Stimulated activated CD8-positive, alpha-beta memory T cell treated with anti-CD3 and anti-CD28 coated beads, Interleukin-15, amount 100 ng/mL, for 4 hours (primary cell): ENCODE results near the gene NKAIN4.

ENCODE experiments used
- DNase-seq, 2 donors: peaks; one replicate each; pipeline ENCODE4 v3.0.0-alpha.2; 2020; ENCODE audit warnings: low read depth in 2 of 2

The NKAIN4 gene

GRCh38 chr20:63288581-63289251 lies 34.5 kb upstream of the NKAIN4 start:
- no peak for DNase-seq

DNA sequence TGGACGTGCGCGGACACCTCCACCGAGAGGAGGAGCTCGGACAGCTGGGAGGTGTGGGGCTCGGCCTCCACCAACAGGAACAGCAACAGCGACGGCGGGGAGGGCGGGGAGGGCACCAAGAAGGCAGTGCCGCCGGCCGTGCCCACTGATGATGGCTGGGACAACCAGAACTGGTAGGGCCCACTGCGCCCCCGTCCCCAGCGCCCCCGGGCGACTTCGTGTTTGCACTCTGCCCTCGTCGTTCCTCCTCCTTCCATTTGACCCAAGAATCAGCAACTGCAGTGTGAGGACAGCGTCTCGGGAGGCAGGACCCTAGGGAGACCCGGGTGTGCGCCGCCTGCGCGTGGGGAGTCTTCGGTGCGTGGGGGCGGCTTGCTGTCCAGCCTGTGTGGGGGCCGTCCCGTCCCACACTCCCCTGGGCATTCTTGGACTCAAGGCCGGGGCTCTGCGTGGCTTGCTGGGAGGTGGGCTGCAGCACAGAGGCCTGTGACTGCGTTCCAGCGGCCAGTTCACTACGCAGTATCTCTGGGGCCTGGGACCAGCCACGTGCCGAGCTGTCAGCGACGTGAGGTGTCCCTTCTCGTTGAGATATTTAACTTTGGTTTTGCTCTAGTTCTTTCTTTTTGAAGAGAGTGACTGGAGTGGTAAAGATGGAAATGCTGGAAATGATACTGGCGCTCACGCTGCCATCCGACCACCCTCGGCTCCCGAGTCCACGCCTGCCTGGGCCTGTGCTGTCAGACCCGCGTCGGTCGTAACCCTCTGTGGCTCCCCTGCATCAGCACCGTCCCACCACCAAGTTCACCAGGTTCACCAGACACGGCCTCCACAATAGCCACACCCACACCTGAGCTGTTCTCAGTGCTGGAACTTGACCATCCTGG lies 33.7 kb upstream of the NKAIN4 start:
- no peak for DNase-seq

DNA sequence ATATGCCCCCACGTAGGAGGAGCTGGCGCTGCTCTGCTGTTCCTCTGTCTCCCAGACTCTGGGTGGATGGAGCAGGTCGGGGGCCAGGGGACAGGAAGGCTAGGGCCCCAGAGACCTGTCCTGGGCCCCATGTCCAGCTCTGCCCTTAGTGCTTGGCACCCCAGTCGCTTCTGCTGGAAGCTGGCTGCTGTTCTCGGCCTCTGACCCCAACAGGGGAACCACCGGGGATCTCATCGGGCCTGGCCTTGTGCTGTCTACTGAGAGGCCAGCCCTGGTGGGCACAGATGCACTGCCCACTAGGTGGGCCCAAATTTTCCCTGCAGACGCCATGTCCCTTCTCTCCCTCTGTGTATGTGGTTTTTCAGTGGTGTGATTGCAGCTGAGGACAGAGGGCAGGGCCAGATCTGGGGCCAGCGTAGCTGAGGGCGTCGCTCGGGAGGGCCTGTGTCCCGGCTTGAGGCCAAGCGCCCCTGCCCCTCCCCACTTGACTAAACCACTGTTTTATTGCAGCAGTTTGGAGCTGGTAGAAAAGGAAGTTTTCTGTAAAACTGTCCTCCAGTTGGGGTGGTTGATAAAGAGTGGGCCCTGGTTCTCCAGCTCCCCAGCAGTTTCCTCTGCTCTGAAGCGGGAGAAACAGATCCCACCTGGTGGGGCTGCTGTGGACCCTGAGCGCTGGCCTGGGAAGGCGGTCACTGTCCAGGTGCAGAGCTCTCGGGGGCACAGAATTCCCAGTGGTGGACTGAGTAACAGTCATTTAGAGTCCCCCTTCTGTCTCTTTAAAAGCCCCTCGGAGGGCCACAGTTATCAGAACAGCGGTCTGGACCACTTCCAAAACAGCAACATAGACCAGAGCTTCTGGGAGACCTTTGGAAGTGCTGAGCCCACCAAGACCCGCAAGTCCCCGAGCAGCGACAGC lies 32.8 kb upstream of the NKAIN4 start:
- DNase-seq: no peak

DNA sequence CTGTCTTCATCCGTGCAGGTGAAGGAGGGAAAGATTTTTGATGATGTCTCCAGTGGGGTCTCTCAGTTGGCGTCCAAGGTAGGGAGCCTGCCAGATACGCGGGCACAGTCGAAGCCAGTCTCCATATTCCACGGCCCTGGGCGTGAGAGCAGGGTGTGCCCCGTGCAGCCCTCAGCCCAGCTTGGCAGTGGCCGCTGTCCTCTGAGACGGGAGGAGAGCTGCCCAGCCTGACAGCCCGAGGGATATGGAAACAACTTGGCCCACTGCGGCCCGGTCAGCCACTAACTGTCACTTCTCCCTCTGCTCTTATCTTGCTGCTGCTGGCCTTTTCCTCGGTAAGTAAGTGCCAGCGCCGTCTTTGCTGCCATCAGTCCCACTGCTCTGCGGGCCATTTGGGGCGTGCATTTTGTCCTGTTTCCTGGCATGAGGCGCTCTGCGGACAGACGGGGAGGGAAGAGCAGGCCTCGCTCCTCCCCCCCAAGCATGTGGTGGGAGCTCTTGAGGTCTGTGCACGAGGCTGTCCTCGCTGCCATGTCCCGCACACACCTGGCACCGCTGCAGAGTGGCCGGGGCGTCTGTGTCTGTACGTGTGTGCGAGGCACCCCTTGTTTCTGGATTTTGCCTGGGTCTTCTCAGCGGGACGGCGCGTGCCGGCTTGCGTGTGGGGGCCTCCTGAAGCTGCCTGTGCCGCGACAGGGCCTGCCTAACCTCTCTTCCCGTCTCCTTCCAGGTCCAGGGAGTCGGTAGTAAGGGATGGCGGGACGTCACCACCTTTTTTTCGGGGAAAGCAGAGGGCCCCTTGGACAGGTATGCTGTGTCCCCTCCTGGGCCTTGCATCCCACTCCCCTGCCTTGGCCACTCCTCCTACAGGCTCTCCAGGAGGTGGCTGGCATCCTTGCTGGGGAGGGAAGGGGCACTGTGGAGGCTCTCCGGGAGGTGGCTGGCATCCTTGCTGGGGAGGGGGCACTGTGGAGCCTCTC lies 31.7 kb upstream of the NKAIN4 start:
- no peak for DNase-seq

GRCh38 chr20:63284981-63285524 lies 30.8 kb upstream of the NKAIN4 start:
- no peak for DNase-seq

DNA sequence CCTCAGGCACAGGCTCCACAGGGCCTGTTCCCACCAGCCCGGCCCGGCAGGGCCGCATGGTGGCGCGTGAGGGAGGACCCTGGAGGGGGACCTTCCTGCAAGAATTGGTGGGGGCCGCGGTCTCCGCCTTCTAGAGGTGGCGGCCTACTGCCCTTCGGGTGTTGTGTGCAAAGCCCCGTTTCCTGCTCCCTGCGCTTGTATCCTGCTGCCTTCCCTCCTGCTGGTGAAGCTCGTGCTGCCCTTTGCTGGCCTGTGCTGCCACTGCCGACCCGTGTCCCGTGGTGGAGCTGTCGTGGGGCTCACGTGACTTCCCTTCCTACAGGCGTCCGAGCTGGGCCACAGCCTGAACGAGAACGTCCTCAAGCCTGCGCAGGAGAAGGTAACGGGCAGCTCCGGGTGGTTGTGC lies 30.3 kb upstream of the NKAIN4 start:
- DNase-seq: no peak

- DNase-seq: no peak
Observed at GRCh38 chr20:63284083-63284440, 29.8 kb upstream of the NKAIN4 start.

DNA sequence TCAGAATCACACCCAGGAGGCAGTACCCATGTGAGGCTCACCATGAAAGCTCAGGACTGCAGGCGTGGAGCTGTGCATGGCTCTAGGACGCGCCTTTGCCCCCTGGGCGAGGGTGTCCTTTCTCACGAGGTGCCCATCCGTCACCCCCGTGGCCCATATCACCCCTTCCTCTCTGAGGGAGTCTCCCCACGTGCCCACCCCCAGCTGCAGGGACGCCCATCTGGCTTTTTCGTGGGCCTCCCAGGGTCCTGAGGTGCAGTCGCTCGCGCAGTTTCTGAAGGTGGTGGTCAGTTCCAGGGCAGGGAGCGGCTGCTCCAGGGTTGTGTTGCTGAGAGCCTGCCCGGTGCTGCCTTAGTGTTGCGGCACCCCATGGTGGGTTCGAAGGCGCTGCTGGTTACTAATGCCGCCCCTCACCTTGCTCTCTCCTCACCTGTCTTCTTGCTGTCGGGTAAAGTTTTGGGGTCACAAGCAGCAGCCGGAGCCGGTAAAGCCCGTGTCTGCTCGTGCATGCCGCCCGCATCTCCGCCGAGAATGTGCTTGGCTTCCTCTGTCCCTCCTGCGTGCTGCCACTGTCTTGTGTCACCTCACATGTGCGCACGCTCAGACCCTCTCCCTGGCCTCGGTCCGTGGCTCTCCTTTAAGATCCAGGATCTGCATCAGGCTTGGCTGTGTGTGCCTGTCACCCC lies 29.3 kb upstream of the NKAIN4 start:
- no peak for DNase-seq

DNA sequence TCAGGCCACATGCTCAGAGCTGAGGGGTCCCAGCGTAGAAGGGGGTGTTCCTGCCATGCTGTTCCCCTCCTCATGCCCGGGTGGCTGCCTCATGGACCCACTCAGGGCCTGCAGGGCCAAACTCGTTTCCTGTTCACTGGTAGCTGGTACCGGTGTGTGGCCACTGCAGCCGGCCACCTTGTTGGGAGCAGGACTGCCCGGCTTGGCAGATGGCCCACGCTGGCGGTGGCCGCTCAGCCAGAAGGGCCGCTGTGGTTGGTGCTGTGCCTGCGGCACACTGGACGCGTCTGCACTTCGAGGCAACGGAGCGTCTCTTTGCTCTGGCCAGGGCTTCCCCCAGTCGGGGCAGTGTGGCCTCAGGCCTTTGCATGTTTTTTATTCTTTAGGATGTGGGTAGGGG lies 28.7 kb upstream of the NKAIN4 start:
- DNase-seq: no peak

DNA sequence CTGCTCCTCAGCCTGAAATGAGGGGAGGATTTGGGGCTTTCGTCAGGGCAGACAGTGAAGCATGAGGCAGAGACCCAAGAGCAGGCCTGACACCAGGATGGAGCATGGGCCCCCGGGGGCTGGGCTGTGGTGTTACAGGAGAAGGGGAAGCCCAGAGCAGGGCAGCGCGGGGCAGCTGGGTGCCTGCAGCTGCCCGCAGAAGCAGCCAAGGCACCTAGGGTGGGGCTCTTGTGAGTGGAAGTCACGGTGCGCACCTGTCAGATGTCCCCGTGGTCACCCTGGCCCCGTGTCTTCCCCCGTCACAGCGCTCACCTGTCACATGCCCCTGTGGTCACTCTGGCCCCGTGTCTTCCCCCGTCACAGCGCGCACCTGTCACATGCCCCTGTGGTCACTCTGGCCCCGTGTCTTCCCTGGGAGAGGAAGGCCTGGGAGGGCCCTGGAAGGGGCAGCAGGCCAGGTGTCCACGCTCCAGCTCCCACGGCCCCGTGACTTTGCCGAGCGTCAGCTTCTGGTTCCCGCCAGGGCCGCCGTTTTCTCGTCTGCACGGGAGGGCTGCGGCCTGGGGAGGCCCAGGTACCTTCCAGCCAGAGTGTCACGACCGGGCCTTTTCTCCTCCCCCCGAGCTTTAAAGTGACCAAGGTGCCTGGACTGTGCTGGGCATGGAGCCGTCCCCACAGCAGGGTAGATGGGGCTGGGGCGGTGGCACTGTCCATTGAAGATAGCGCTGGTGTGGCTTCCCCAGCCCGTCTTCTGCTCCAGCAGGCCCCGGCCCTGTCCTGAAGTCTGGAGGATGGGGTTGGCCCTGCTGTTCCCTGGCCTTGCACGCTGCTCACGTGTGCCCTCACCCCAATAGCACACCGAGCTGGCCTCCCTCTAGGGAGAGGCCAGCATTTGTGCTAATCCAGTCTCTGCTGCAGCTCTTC lies 27.7 kb upstream of the NKAIN4 start:
- no peak for DNase-seq

- no peak for DNase-seq
Observed at GRCh38 chr20:63280929-63281545, 26.8 kb upstream of the NKAIN4 start.

GRCh38 chr20:63280371-63280770 lies 26.1 kb upstream of the NKAIN4 start:
- DNase-seq: no peak

GRCh38 chr20:63279931-63280330 lies 25.7 kb upstream of the NKAIN4 start:
- DNase-seq: no peak

DNA sequence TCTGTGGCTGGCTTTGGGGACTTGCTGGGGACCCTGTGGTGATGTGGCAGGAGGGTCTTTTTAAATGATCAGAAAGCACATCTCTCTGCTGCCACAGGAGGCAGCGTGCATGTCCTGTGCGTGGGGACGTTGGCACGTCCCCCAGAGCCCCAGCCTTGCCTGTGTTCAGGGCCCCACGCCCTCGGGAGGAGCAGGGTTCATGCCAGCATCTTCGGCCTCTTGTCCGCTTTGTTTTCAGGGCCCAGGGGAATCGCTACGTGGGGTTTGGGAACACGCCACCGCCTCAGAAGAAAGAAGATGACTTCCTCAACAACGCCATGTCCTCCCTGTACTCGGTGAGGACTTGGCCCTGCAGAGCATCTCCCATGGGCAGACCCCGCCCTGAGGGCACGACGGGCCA lies 24.4 kb upstream of the NKAIN4 start:
- DNase-seq: no peak

DNA sequence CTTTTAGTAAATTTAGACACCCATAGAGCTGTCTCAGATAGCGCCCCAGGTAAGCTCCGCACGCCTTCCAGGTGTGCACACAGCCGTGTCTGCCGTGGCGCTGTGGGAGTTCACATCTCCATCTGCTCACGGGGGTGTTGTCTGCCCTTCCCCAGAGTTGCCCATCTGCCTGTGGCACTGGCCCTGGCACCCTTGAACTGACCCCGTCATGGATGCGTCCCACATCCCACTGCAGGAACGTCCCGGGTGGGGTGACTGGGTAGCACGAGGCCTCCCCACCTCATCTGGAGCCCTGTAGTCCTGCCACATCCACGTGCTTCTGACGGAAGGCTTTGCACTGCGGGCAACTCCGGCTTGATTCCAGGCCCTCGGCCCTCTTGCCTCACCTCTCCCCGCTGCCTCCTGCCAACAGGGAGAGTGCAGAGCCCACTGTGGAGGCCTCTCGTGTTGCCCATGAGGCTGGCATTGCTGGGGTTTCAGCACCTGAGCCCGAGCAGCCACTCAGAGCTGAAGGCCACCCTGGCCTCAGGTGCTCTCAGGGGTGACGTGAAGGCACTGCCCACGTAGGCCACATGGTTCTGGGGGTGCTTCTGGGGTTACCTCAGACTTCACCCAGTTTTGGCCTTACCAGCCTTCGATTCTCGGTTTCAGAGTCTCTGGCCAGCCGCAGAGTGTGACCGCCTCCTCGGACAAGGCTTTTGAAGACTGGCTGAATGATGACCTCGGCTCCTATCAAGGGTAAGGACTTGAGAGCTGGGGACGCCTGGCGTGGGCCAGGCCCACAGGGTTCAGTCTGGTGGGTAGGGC lies 23.4 kb upstream of the NKAIN4 start:
- no peak for DNase-seq

DNA sequence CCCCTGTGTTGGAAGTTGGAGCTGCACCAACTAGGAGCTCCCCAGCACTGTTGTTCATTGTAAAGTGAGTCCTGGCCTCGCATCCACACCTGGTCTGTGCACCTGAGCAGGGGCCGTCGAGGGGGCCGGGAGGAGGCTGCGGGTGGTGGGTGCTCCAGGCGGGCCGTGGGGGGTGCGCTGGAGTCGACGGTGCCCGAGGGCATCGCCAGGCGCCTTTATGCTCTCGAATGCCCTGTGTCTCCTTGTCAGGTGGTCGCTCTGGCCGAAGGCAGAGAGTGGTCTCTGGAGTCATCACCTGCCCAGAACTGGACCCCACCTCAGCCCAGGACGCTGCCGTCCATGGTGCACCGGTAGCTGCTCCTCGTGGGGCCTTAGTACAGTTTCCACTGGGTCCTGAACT lies 22.7 kb upstream of the NKAIN4 start:
- DNase-seq: no peak

GRCh38 chr20:63275825-63276224 lies 21.6 kb upstream of the NKAIN4 start:
- DNase-seq: no peak
